Omental fat pad (tissue), 4 donors: Measurements from ENCODE around the gene ASB7. TPM values are rescaled to one million over a fixed set of nuclear protein-coding genes. Genes with fewer than 3 reads are reported as not detected.

Experiments used
- ATAC-seq: fragments of 150-250 bp; one replicate; pipeline ENCODE4 v1.9.1; 2016; ENCODE audit warnings: mild to moderate bottlenecking, moderate library complexity; ENCODE audit not compliant: low FRiP score
- DNase-seq: peaks from one replicate; pipeline ENCODE4 v3.0.0-alpha.2; 2019; ENCODE audit warnings: low spot score
- total RNA-seq, 4 donors: library from RNA; depleted of rRNA; stranded (reverse); fragments of >200 nt; gene quantifications; one replicate each; pipeline ENCODE4 v1.1.0, GENCODE V29; 2016
- TF ChIP-seq, protein P1 (sequence below), 3 donors: fragments of 450-650 bp; IDR thresholded peaks; one replicate each; pipeline ENCODE4 v1.5.1; 2016 to 2017; ENCODE audit warnings: antibody characterized with exemption in 3 of 3, mild to moderate bottlenecking in 3 of 3, moderate library complexity in 2 of 3

The ASB7 gene
- total RNA-seq, 4 donors from 2014 or later: 9.8 to 13.6 (median 11.1) TPM

GRCh38 chr15:100566850-100567628, 35.4 kb upstream of the ASB7 start:
- DNase-seq: no peak
- ATAC-seq: no peak
- TF ChIP-seq, protein P1, sequence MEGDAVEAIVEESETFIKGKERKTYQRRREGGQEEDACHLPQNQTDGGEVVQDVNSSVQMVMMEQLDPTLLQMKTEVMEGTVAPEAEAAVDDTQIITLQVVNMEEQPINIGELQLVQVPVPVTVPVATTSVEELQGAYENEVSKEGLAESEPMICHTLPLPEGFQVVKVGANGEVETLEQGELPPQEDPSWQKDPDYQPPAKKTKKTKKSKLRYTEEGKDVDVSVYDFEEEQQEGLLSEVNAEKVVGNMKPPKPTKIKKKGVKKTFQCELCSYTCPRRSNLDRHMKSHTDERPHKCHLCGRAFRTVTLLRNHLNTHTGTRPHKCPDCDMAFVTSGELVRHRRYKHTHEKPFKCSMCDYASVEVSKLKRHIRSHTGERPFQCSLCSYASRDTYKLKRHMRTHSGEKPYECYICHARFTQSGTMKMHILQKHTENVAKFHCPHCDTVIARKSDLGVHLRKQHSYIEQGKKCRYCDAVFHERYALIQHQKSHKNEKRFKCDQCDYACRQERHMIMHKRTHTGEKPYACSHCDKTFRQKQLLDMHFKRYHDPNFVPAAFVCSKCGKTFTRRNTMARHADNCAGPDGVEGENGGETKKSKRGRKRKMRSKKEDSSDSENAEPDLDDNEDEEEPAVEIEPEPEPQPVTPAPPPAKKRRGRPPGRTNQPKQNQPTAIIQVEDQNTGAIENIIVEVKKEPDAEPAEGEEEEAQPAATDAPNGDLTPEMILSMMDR (IDR thresholded peaks at IDR 0.05): no peak

DNA sequence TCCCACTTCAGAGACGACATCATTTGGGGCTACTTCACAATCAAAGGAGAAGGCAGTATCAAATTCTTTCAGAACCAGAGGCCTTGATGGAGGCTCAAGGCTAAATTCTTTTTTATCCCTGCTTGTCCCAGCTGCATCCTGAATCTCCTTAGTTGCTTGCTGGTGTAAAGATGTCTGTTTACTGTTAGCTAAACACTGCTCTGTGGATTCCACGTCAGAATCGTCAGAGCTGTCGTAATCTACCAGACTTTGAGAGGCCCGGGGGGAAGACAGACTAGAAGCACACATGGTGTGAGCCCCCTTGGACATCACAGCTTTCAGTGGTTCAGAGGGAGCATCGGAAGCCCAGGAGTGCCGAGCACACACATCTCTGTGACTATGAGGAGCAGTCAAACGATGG, 33.0 kb upstream of the ASB7 start:
- TF ChIP-seq, protein P1 (IDR thresholded peaks at IDR 0.05): no peak
- no peak for ATAC-seq
- no peak for DNase-seq

- no peak for ATAC-seq
- DNase-seq: no peak
- TF ChIP-seq, protein P1 (IDR thresholded peaks at IDR 0.05): no peak
Measured at GRCh38 chr15:100570275-100570674, 32.1 kb upstream of the ASB7 start.

- ATAC-seq (no peak), DNase-seq (no peak)
- TF ChIP-seq, protein P1 (IDR thresholded peaks at IDR 0.05): no peak
Measured at GRCh38 chr15:100570735-100571313, 31.6 kb upstream of the ASB7 start.

GRCh38 chr15:100571592-100572167, 30.7 kb upstream of the ASB7 start:
- DNase-seq (no peak), ATAC-seq (no peak)
- TF ChIP-seq, protein P1 (IDR thresholded peaks at IDR 0.05): no peak

DNA sequence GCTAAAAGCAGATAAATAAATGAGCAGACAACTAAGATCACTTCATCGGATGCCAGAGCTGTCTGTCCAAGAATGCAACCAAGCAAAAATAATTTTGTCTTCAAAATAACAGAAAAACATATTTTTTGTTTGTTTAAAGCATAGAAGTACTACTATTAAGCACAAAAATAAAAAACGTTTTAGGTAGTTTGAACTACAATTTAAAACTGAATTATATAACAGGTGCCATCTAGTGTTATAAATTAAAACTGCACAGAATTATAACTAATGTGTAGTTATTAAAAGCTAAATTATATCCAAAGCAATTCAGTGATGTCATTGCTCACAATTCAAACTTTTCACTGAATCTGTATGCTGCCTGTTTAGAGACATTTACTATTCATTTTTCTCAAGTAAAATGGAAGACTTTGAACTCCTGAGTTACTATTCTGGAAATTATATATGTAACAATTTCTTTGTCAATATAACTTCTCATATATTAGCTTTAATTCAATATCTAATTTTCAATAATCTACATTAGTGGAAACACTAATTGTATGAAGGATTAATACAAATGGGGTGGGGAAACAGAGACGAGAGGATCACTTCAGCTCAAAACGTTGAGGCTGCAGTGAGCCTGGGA, 29.9 kb upstream of the ASB7 start:
- TF ChIP-seq, protein P1 (IDR thresholded peaks at IDR 0.05): no peak
- ATAC-seq (no peak), DNase-seq (no peak)
